GM12892 (cell line): ENCODE measurements around the gene HECW1.

ENCODE experiments used
- POLR2A ChIP-seq: IDR thresholded peaks from 2 replicates; pipeline ENCODE4 v1.6.1; 2011; ENCODE audit warnings: low read depth, low read length, control low read depth
- POLR2AphosphoS5 ChIP-seq: IDR thresholded peaks from 2 replicates; pipeline ENCODE4 v1.6.1; 2011; ENCODE audit warnings: low read depth, low read length, control low read depth
- TAF1 ChIP-seq: IDR thresholded peaks from 2 replicates; pipeline ENCODE4 v1.6.1; 2011; ENCODE audit warnings: low read depth, mild to moderate bottlenecking, control low read depth, low read length, borderline replicate concordance

DNA sequence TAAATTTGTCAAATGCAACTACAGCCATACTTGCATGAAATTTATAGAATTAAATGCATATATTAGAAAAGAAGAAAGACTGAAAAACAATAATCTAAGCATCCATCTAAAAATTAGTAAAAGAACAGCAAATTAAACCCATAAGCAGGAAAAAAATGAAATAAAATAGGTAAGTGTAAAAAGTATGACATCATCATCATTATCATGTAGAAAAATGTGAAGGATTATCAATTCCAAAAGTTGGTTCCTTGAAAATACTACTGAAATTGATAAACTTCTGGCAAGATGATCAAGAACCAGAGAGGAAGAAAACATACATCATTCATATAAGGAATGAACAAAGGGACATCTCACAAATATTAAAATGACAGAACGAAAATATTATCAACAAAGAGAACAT is 19.6 kb upstream of the HECW1 start:
- no peak for TF ChIP-seq POLR2A
- TF ChIP-seq TAF1 = no peak
- no peak for TF ChIP-seq POLR2AphosphoS5
